ENCODE data around the gene ARCN1.

ARCN1 gene

DNA sequence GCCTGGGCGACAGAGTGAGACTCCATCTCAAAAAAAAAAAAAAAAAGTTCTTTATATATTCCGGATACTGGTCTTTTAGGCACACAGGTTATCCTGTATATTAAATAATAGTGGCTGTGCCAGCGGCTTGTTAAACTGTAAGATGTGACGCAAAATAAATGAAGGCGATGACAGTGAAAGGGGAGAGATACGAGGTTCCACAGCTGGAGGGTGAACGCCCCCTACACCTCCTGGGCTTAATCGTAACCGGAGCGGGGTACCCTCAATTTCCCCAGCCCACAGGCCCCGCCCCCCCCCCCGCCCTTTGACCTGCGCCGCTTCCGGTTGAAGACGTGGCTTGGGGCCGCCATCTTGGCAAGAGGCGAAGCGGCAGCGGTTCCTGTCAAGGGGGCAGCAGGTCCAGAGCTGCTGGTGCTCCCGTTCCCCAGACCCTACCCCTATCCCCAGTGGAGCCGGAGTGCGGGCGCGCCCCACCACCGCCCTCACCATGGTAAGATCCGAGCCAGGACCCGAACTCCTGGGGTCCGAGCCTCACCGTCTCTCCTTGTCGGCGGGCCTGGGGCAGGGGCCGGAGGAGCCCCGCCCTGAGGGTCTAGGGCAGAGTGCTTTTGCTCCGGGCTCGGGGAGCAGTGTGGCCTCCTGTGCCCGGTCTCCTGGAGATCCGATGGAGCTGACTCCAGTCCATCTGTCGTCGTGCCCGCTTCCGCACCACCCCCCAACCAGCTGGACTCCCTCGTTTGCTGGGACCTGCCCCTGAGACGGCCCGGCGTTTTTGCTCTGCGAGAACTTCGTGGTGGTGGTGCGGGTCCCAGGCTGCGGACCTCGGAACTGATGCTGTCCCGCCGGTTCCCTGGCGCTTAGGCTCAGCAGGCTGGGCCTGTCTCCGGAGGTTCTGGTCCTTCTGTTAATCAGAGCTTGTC, at the start of gene ARCN1:
Gene ARCN1, plus strand, starts transcription at position 349 of the 920 bp plus-strand sequence. Its CDS starts 139 bp downstream, at position 488.
- intact Hi-C loops (cut with DNase I), result no loop called here
- peak; percentile 48 to 92 (median 82) for DNase-seq

DNA sequence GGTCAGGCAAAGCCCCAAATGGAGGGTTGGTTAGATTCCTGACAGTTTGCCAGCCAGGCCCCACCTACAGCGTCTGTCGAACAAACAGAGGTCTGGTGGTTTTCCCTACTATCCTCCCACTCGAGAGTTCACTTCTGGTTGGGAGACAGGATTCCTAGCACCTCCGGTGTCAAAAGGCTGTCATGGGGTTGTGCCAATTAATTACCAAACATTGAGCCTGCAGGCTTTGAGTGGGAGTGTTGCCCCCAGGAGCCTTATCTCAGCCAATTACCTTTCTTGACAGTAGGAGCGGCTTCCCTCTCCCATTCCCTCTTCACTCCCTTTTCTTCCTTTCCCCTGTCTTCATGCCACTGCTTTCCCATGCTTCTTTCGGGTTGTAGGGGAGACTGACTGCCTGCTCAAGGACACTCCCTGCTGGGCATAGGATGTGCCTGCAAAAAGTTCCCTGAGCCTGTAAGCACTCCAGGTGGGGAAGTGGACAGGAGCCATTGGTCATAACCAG, 49.6 kb upstream of the ARCN1 start:
- DNase-seq, result peak in 3 of 42 donors; percentile 22 to 47 (median 27)
- intact Hi-C loops (cut with DNase I), result no loop called here

DNA sequence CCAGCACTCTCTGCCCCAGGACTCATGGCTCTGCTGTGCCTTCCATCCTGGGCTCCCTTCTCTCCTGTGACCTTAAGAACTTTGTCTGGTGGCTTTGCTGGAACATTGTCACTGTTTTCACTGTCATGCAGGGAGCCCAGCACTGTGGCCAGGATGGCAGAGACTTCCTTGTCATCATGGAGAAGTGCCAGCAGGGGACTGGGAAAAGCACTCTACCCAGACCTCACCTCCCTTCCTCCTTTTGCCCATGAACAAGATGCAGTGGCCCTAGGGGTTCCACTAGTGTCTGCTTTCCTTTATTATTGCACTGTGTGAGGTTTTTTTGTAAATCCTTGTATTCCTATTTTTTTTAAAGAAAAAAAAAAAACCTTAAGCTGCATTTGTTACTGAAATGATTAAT, 47.9 kb upstream of the ARCN1 start:
- intact Hi-C loops (cut with DNase I), result no loop called here
- no peak for DNase-seq

DNA sequence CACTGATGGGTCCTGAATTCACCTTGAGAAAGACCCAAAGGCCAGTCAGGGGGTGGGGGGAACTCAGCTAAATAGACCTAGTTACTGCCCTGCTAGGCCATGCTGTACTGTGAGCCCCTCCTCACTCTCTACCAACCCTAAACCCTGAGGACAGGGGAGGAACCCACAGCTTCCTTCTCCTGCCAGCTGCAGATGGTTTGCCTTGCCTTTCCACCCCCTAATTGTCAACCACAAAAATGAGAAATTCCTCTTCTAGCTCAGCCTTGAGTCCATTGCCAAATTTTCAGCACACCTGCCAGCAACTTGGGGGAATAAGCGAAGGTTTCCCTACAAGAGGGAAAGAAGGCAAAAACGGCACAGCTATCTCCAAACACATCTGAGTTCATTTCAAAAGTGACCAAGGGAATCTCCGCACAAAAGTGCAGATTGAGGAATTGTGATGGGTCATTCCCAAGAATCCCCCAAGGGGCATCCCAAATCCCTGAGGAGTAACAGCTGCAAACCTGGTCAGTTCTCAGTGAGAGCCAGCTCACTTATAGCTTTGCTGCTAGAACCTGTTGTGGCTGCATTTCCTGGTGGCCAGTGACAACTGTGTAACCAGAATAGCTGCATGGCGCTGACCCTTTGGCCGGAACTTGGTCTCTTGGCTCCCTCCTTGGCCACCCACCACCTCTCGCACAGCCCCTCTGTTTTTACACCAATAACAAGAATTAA, 47.3 kb upstream of the ARCN1 start:
- intact Hi-C loops (cut with DNase I), result no loop called here
- no peak for DNase-seq

DNA sequence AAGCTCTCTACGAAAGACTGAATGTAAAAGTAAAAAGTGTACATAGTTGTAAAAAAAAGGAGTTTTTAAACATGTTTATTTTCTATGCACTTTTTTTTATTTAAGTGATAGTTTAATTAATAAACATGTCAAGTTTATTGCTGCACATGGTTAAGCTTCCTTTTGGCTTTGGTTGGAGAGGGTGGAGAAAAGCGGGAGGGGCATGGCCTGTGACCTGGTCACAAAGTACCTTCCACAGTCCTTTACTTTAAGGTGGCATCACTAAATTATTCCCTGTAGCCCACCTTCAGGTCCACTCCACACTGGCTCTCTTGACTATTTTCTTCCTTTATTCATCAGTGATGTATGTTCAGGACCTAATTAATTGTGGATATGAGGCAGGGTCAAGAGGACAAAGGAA, 45.5 kb upstream of the ARCN1 start:
- DNase-seq, result no peak
- intact Hi-C loops (cut with DNase I), result no loop called here

DNA sequence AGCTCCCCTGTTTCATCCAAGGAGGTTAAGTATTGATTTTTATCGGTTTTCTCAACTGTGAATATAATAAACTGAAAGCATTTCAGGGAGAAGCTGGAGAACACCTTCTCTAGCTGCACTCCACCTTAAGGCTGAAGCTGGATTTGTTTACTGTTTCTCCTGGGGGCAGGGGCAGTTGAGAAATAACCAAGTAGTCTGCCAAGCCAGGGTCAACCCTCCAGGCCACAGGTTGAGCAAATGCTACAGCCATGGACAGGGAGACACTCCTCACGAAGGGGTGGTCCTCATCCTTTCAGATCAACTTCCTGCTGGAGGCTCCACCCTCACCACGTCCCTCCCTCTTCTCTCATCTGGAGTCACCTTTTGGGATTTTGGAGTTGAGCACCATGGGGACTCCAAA, 45.1 kb upstream of the ARCN1 start, which contains the start of gene TTC36:
Gene TTC36, plus strand, starts transcription at position 366 of the 400 bp plus-strand sequence. Its CDS starts 21 bp downstream, at position 387.
- intact Hi-C loops (cut with DNase I), result no loop called here
- no peak for DNase-seq

DNA sequence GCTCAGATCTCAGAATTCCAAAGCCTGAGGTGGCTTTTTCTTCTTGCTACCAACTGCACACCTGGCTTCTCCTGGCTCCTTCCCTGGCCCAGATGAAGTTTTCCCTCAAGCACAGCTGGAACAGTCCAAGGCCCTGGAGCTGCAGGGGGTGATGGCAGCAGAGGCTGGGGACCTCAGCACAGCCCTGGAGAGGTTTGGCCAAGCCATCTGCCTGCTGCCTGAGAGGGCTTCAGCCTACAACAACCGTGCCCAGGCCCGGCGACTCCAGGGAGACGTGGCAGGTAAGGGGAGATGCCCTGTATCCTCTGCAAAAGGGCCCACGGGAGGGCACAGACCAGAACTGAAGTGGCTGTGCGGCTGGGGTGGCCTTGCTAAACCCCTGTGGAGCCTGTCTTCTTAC, 43.7 kb upstream of the ARCN1 start:
- DNase-seq, result no peak
- intact Hi-C loops (cut with DNase I), result no loop called here

DNA sequence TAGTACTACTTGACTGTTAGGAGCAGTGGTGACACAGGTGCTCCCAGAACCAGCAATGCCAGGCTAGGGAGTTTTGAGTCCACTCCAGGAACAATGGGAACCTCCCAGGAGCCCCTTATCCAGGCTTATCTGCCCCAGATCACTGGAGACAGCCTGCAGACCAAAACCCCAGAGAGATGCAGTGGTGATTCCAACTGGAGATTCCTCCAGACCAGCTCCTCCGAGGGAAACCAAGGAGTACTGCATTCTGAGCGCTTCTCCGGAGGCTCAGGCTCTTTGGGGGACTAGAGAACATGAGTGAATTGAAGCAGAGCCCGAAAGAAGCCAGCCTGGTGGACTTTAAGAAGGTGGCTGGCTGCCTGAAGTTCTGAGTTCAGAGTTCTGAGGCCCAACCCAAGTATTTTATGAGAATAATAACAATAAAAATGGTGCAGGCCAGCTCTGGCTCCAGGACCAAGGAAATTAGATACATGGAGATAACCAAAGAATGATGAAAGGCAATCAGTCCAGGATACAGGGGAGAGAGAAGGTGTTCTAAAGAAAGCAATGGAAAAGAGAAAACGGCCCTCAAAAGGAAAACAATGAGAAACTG, 42.5 kb upstream of the ARCN1 start:
- intact Hi-C loops (cut with DNase I), result loop anchor here (5.0 kb wide), 1 partner anchor 38 kb away; the partner anchor contains the start of gene IFT46
- DNase-seq, result no peak

DNA sequence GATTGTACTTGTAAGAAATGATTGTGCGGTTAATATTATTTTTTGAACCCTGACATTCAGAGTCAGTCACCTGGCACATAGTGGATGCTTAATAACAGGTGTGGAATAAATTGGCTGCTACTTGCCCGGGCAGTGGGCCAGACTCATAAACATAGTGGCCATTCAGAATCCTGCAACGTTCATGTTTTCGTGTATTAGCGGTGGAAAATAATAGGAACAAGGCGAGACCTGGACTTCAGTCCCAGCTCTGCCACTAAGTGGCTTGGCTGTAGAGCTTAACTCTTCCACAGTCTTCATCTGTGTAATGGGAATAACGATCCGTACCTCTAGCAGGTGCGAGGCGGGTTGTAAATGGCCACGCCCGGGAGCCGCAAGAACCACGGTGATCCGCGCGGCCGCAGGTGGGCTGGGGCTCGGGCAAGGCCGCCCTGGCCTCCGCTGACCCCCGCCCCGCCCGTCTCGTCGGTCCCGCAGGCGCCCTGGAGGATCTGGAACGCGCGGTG, 42.0 kb upstream of the ARCN1 start:
- intact Hi-C loops (cut with DNase I), result loop anchor here (5.0 kb wide), 1 partner anchor 37 kb away; the partner anchor contains the start of gene IFT46
- DNase-seq, result peak in 5 of 42 donors; percentile 11 to 53 (median 30)

DNA sequence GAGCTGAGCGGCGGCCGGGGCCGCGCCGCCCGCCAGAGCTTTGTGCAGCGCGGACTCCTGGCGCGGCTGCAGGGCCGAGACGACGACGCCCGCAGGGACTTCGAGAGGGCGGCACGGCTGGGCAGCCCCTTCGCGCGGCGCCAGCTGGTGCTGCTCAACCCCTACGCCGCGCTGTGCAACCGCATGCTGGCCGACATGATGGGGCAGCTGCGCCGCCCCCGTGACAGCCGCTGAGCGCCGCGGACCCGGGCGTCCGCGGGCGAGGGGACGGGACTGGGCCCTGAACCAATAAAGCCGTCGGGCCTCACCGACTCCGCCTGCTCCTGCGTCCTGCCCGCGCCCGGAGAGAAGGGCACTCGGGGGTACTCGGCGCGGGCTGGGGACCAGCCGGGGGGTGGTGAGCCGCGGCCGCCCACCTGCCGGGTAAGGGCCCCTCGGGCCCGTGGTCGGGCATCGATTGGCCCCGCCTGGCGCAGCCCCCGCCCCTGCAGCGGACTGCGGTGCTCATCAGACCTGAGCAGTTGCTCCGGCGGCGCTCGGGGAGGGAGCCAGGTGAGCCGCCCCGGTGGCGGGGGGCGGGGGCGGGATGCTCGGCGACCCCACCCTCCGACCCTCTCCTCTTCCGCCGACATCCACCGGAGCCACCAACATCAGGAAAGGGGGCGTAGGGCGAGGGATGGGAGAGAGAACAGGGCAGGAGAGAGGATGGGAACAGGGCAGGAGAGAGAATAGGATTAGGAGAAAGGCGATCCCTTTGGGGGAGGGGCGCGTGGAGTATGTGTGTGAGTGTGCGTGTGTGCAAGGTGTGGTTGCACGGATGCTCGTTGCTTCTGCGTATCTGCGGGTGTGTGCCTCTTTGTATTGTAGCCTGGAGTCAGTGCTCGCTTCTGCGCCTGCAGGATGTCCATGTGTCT, 41.3 kb upstream of the ARCN1 start, which contains the start of gene TMEM25:
Gene TMEM25, plus strand, starts transcription at position 510 of the 914 bp plus-strand sequence. CDS start 610 bp downstream, outside the sequence.
- intact Hi-C loops (cut with DNase I), result loop anchor here (5.0 kb wide), 1 partner anchor 36 kb away; the partner anchor contains the start of gene IFT46
- DNase-seq, result peak; percentile 46 to 92 (median 84)

DNA sequence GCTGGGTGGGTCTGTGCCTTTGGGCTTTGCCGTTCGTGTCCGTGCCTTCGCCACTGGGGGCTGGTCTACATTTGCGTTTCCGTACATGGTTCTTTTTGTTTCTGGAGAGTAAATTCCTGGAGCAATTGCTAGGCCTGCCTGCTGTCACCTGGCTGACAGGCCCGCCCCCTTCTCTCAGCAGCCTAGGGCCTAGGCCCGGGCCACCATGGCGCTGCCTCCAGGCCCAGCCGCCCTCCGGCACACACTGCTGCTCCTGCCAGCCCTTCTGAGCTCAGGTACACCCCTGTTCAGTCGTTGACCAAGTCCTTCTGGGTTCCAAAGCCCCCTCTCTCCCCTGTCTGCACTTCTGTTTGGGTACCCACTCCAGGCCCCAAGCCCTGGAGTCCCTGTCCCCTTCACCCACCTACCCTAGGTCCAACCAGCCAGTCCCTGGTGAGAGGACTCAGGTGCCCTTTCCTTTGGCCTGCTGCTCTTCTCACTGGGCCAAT, 40.6 kb upstream of the ARCN1 start:
- intact Hi-C loops (cut with DNase I), result loop anchor here (5.0 kb wide), 1 partner anchor 36 kb away; the partner anchor contains the start of gene IFT46
- peak in 19 of 42 donors; percentile 18 to 72 (median 50) for DNase-seq

DNA sequence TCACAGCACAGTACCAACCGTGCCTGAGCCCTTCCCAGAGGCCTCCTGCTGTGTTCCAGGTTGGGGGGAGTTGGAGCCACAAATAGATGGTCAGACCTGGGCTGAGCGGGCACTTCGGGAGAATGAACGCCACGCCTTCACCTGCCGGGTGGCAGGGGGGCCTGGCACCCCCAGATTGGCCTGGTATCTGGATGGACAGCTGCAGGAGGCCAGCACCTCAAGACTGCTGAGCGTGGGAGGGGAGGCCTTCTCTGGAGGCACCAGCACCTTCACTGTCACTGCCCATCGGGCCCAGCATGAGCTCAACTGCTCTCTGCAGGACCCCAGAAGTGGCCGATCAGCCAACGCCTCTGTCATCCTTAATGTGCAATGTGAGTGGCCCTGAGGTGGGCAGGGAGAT, 40.1 kb upstream of the ARCN1 start:
- DNase-seq, result no peak
- intact Hi-C loops (cut with DNase I), result loop anchor here (5.0 kb wide), 1 partner anchor 35 kb away; the partner anchor contains the start of gene IFT46

DNA sequence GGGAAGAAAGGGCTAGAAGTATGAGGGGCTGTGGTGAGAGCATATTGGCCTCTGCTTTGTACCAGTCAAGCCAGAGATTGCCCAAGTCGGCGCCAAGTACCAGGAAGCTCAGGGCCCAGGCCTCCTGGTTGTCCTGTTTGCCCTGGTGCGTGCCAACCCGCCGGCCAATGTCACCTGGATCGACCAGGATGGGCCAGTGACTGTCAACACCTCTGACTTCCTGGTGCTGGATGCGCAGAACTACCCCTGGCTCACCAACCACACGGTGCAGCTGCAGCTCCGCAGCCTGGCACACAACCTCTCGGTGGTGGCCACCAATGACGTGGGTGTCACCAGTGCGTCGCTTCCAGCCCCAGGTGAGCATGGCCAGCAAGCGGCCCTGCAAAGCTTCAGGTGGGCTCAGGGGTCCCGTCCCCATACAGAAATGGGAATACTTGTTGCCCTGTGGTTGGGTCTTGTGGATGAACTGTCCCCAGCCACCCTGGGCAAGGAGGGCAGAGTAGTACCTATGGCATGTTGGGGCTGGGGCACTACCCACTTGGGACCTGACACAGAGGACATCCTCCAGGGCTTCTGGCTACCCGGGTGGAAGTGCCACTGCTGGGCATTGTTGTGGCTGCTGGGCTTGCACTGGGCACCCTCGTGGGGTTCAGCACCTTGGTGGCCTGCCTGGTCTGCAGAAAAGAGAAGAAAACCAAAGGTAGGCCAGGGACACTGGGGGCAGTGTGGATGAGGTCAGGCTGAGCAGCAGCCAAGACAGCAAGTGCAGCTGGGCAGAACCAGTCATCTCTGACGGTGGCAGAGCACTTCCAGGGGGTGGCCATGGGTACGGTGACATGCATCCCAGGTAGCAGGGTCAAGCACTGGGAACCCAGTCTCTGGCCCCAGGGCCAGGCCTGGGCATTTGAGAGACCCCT, 39.1 kb upstream of the ARCN1 start:
- DNase-seq, result no peak
- intact Hi-C loops (cut with DNase I), result loop anchor here (5.0 kb wide), 1 partner anchor 34 kb away; the partner anchor contains the start of gene IFT46

DNA sequence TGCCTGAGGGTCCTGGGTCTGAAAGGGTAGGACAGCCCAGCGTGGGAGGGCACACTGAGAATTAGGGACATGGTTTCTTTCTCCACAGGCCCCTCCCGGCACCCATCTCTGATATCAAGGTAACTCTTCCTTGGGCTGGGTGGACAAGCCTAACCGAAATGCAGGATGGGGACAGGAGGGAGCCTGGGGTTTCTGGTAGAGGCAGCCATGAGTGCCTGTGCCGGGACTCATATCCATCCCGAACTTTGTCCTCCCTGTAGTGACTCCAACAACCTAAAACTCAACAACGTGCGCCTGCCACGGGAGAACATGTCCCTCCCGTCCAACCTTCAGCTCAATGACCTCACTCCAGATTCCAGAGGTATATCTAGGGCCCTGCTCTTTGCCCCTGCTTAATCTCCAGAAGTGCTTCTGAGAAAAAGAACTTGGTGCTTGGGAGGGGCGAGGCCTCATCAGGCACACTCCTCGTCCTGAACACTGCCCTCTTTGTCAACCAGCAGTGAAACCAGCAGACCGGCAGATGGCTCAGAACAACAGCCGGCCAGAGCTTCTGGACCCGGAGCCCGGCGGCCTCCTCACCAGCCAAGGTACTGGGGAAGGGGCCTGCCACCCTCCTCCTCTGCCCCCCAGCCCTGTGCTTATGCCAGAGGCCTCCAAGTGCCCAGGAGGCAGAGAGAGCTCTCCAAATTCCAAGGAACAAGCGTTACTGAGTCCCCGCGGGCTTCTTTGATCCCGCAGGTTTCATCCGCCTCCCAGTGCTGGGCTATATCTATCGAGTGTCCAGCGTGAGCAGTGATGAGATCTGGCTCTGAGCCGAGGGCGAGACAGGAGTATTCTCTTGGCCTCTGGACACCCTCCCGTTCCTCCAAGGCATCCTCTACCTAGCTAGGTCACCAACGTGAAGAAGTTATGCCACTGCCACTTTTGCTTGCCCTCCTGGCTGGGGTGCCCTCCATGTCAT, 38.2 kb upstream of the ARCN1 start:
- DNase-seq, result peak; percentile 22 to 80 (median 57)
- intact Hi-C loops (cut with DNase I), result loop anchor here (5.0 kb wide), 1 partner anchor 33 kb away; the partner anchor contains the start of gene IFT46

DNA sequence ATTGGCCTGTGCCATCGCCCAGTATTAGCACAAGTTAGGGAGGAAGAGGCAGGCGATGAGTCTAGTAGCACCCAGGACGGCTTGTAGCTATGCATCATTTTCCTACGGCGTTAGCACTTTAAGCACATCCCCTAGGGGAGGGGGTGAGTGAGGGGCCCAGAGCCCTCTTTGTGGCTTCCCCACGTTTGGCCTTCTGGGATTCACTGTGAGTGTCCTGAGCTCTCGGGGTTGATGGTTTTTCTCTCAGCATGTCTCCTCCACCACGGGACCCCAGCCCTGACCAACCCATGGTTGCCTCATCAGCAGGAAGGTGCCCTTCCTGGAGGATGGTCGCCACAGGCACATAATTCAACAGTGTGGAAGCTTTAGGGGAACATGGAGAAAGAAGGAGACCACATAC, 36.9 kb upstream of the ARCN1 start:
- no peak for DNase-seq
- intact Hi-C loops (cut with DNase I), result no loop called here

Measured in head of caudate nucleus (tissue), 42 donors.